Panc1 (cell line): ENCODE measurements around the gene SCARF2.
"Not testable (repeated sequence)": the region's sequence is repeated elsewhere in the genome, so short reads cannot be mapped to it uniquely, and the experiment has no call there.

ENCODE experiments used
- POLR2AphosphoS5 ChIP-seq: IDR thresholded peaks from 2 replicates; pipeline ENCODE4 v1.6.1; 2012; ENCODE audit warnings: mild to moderate bottlenecking, low read depth, low read length, moderate library complexity
- SIN3A ChIP-seq: IDR thresholded peaks from 2 replicates; pipeline ENCODE4 v1.6.1; 2012; ENCODE audit warnings: low read depth, mild to moderate bottlenecking, low read length, moderate library complexity, borderline replicate concordance; ENCODE audit not compliant: insufficient read depth
- TCF7L2 ChIP-seq: IDR thresholded peaks from 2 replicates; pipeline ENCODE4 v1.6.1; 2011; ENCODE audit warnings: mild to moderate bottlenecking, low read depth, low read length, inconsistent platforms
- TF ChIP-seq, protein P1 (sequence below), 2 experiments: IDR thresholded peaks; 2 replicates each; pipeline ENCODE4 v1.6.1; 2011 to 2012; ENCODE audit warnings: low read depth in 2 of 2, control low read depth in 1 of 2, low read length in 1 of 2, mild to moderate bottlenecking in 1 of 2, moderate library complexity in 1 of 2; ENCODE audit not compliant: insufficient read depth in 1 of 2
- TF ChIP-seq, protein P2 (sequence below): fragments of 450-650 bp; IDR thresholded peaks from 2 replicates; pipeline ENCODE4 v1.5.1; 2017; ENCODE audit warnings: mild to moderate bottlenecking

DNA sequence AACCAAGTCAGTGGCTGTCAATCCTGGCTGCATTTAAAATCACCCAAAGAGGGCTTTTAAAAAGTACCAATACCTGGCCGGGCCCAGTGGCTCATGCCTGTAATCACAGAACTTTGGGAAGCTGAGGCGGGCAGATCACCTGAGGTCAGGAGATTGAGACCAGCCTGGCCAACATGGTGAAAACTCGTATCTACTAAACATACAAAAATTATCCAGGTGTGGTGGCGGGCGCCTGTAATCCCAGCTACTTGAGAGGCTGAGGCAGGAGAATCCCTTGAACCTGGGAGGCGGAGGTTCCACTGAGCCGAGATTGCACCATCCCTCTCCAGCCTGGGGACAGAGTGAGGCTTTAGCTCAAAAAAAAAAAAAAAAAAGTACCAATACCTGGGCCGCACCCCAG lies 61.3 kb downstream of the SCARF2 start:
- TF ChIP-seq, protein P1, sequence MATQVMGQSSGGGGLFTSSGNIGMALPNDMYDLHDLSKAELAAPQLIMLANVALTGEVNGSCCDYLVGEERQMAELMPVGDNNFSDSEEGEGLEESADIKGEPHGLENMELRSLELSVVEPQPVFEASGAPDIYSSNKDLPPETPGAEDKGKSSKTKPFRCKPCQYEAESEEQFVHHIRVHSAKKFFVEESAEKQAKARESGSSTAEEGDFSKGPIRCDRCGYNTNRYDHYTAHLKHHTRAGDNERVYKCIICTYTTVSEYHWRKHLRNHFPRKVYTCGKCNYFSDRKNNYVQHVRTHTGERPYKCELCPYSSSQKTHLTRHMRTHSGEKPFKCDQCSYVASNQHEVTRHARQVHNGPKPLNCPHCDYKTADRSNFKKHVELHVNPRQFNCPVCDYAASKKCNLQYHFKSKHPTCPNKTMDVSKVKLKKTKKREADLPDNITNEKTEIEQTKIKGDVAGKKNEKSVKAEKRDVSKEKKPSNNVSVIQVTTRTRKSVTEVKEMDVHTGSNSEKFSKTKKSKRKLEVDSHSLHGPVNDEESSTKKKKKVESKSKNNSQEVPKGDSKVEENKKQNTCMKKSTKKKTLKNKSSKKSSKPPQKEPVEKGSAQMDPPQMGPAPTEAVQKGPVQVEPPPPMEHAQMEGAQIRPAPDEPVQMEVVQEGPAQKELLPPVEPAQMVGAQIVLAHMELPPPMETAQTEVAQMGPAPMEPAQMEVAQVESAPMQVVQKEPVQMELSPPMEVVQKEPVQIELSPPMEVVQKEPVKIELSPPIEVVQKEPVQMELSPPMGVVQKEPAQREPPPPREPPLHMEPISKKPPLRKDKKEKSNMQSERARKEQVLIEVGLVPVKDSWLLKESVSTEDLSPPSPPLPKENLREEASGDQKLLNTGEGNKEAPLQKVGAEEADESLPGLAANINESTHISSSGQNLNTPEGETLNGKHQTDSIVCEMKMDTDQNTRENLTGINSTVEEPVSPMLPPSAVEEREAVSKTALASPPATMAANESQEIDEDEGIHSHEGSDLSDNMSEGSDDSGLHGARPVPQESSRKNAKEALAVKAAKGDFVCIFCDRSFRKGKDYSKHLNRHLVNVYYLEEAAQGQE (IDR thresholded peaks at IDR 0.05; ENCODE audit: insufficient read depth in 1 of 2, low read depth in 2 of 2, low read length in 1 of 2): not testable (repeated sequence)
- TF ChIP-seq, protein P2, sequence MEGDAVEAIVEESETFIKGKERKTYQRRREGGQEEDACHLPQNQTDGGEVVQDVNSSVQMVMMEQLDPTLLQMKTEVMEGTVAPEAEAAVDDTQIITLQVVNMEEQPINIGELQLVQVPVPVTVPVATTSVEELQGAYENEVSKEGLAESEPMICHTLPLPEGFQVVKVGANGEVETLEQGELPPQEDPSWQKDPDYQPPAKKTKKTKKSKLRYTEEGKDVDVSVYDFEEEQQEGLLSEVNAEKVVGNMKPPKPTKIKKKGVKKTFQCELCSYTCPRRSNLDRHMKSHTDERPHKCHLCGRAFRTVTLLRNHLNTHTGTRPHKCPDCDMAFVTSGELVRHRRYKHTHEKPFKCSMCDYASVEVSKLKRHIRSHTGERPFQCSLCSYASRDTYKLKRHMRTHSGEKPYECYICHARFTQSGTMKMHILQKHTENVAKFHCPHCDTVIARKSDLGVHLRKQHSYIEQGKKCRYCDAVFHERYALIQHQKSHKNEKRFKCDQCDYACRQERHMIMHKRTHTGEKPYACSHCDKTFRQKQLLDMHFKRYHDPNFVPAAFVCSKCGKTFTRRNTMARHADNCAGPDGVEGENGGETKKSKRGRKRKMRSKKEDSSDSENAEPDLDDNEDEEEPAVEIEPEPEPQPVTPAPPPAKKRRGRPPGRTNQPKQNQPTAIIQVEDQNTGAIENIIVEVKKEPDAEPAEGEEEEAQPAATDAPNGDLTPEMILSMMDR: not testable (repeated sequence)
- not testable (repeated sequence) for TF ChIP-seq POLR2AphosphoS5, SIN3A, TCF7L2
